GM23338 (cell line): ENCODE results near the gene CST11.

Experiments used
- CREB1 ChIP-seq: fragments of 250-450 bp; sonication (Bioruptor Pico); IDR thresholded peaks from 2 replicates; pipeline ENCODE4 v1.5.0; 2020; ENCODE audit warnings: low read depth, mild to moderate bottlenecking, moderate library complexity
- CTCF ChIP-seq, 2 experiments: fragments of 200-600 bp in 1 of 2; sonication (generic) in 1 of 2; conservative IDR thresholded peaks; 2 replicates each; pipeline versions ENCODE4 v1.5.1 to v1.6.1; 2016 to 2017; ENCODE audit warnings: antibody characterized with exemption in 2 of 2, low read depth in 2 of 2, mild to moderate bottlenecking in 2 of 2, moderate library complexity in 1 of 2
- ETS1 ChIP-seq: IDR thresholded peaks from 2 replicates; pipeline ENCODE4 v1.6.1; 2016; ENCODE audit warnings: antibody characterized with exemption
- EZH2 ChIP-seq: fragments of 200-600 bp; sonication (generic); IDR thresholded peaks from one replicate; pipeline ENCODE4 v1.8.0; 2017; ENCODE audit warnings: antibody characterized with exemption, mild to moderate bottlenecking, low read depth; ENCODE audit not compliant: unreplicated experiment
- EZH2phosphoT487 ChIP-seq: fragments of 200-600 bp; sonication (generic); IDR thresholded peaks from one replicate; pipeline ENCODE4 v1.8.1; 2018; ENCODE audit warnings: antibody characterized with exemption; ENCODE audit not compliant: unreplicated experiment
- JUNB ChIP-seq: IDR thresholded peaks from one replicate; pipeline ENCODE4 v1.6.1; 2016; ENCODE audit warnings: antibody characterized with exemption; ENCODE audit not compliant: unreplicated experiment
- NANOG ChIP-seq: IDR thresholded peaks from 2 replicates; pipeline ENCODE4 v1.6.1; 2016; ENCODE audit warnings: antibody characterized with exemption, borderline replicate concordance
- POLR2AphosphoS5 ChIP-seq: IDR thresholded peaks from 2 replicates; pipeline ENCODE4 v1.6.1; 2016; ENCODE audit warnings: antibody characterized with exemption, low read depth
- REST ChIP-seq: IDR thresholded peaks from one replicate; pipeline ENCODE4 v1.6.1; 2018; ENCODE audit warnings: antibody characterized with exemption; ENCODE audit not compliant: unreplicated experiment
- ZNF114 ChIP-seq: fragments of 250-450 bp; sonication (Bioruptor Pico); IDR thresholded peaks from 2 replicates; pipeline ENCODE4 v1.5.0; 2020; ENCODE audit warnings: mild to moderate bottlenecking, moderate library complexity
- ZNF462 ChIP-seq: fragments of 250-450 bp; sonication (Bioruptor Pico); IDR thresholded peaks from 2 replicates; pipeline ENCODE4 v1.5.0; 2020; ENCODE audit warnings: mild to moderate bottlenecking, moderate library complexity

- TF ChIP-seq CTCF (conservative IDR thresholded peaks at IDR 0.05; ENCODE audit: low read depth in 2 of 2) (no peak), NANOG (no peak), JUNB (no peak), REST (no peak), POLR2AphosphoS5 (no peak), EZH2 (no peak), CREB1 (CRISPR knock-in tag) (no peak), EZH2phosphoT487 (no peak), ETS1 (no peak), ZNF114 (CRISPR knock-in tag) (no peak), ZNF462 (CRISPR knock-in tag) (no peak)
These were observed 4.5 kb downstream of the CST11 start for GRCh38 chr20:23448167-23448566.
